HG02884 (cell line): ENCODE data around the gene MLPH.

Experiments
- ATAC-seq: cut with Tn5 transposase; IDR thresholded peaks from one replicate; pipeline ENCODE4 v1.9.1; 2021; ENCODE audit warnings: mild to moderate bottlenecking, moderate library complexity; ENCODE audit not compliant: unreplicated experiment

MLPH gene

GRCh38 chr2:237495521-237496117, 8.6 kb downstream of the MLPH start:
- ATAC-seq = no peak

- no peak for ATAC-seq
These were observed 9.4 kb downstream of the MLPH start for GRCh38 chr2:237496428-237496827.

- no peak for ATAC-seq
These were observed 10.2 kb downstream of the MLPH start for GRCh38 chr2:237497009-237497837.

GRCh38 chr2:237497838-237498186, 10.8 kb downstream of the MLPH start:
- no peak for ATAC-seq

GRCh38 chr2:237498341-237498740, 11.3 kb downstream of the MLPH start:
- no peak for ATAC-seq

GRCh38 chr2:237500681-237501424, 13.8 kb downstream of the MLPH start:
- ATAC-seq = no peak

- no peak for ATAC-seq
These were observed 15.0 kb downstream of the MLPH start for GRCh38 chr2:237501892-237502513.

GRCh38 chr2:237503201-237503600, 16.1 kb downstream of the MLPH start:
- ATAC-seq = no peak

GRCh38 chr2:237505188-237505939, 18.3 kb downstream of the MLPH start:
- no peak for ATAC-seq

GRCh38 chr2:237507512-237507911, 20.5 kb downstream of the MLPH start:
- no peak for ATAC-seq

GRCh38 chr2:237508361-237508760, 21.3 kb downstream of the MLPH start:
- no peak for ATAC-seq

GRCh38 chr2:237509151-237509550, 22.1 kb downstream of the MLPH start:
- ATAC-seq = no peak

GRCh38 chr2:237509905-237510304, 22.9 kb downstream of the MLPH start:
- ATAC-seq = no peak

GRCh38 chr2:237510502-237511217, 23.6 kb downstream of the MLPH start:
- ATAC-seq = no peak

- no peak for ATAC-seq
These were observed 24.4 kb downstream of the MLPH start for GRCh38 chr2:237511433-237511832.

- no peak for ATAC-seq
These were observed 24.9 kb downstream of the MLPH start for GRCh38 chr2:237511885-237512405.

- no peak for ATAC-seq
These were observed 25.9 kb downstream of the MLPH start for GRCh38 chr2:237512774-237513466.

GRCh38 chr2:237513693-237514092, 26.6 kb downstream of the MLPH start:
- ATAC-seq = no peak

- ATAC-seq = no peak
These were observed 27.6 kb downstream of the MLPH start for GRCh38 chr2:237514474-237515130.
